ENCODE data around the gene PLSCR4. TPM values are rescaled to one million over a fixed set of nuclear protein-coding genes. Genes with fewer than 3 reads are reported as not detected.

PLSCR4 gene
- total RNA-seq, 1 donor from 2014 or later = 1.0 TPM

DNA sequence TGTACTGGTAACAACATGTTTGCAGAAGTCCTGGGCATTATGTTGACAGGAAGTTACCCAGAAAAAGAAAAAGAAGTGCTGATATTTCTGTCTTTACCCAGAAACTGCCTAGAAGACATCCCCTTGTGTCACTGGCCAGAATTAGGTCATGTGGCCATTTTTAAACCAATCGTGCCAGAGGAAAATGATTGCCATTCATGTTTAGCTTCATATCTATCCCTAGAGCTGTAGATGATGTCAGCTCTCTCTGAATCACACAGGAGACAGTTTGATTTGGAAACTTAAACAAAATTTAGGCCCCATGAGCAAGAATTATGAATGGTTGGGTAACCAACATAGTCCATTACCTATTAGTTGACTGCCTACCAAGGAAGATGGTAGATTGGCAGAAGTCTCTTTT is 81.0 kb downstream of the PLSCR4 start:
- Mint-ChIP-seq H3K27me3 (ENCODE audit: low read depth) (no peaks in the 10 kb centered on the region), H3K4me1 (peaks cover 15% of the 10 kb centered on the region), H3K27ac (ENCODE audit: unreplicated experiment) (no peak overlapping the region), H3K9me3 (peaks cover 6% of the 10 kb centered on the region), H3K36me3 (ENCODE audit: low read depth) (no peaks in the 10 kb centered on the region), H3K4me3 (no peak overlapping the region)
- DNase-seq (ENCODE audit: low read depth, low spot score) = no peak
- TF ChIP-seq, protein P1, sequence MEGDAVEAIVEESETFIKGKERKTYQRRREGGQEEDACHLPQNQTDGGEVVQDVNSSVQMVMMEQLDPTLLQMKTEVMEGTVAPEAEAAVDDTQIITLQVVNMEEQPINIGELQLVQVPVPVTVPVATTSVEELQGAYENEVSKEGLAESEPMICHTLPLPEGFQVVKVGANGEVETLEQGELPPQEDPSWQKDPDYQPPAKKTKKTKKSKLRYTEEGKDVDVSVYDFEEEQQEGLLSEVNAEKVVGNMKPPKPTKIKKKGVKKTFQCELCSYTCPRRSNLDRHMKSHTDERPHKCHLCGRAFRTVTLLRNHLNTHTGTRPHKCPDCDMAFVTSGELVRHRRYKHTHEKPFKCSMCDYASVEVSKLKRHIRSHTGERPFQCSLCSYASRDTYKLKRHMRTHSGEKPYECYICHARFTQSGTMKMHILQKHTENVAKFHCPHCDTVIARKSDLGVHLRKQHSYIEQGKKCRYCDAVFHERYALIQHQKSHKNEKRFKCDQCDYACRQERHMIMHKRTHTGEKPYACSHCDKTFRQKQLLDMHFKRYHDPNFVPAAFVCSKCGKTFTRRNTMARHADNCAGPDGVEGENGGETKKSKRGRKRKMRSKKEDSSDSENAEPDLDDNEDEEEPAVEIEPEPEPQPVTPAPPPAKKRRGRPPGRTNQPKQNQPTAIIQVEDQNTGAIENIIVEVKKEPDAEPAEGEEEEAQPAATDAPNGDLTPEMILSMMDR (conservative IDR thresholded peaks at IDR 0.05) = no peak

DNA sequence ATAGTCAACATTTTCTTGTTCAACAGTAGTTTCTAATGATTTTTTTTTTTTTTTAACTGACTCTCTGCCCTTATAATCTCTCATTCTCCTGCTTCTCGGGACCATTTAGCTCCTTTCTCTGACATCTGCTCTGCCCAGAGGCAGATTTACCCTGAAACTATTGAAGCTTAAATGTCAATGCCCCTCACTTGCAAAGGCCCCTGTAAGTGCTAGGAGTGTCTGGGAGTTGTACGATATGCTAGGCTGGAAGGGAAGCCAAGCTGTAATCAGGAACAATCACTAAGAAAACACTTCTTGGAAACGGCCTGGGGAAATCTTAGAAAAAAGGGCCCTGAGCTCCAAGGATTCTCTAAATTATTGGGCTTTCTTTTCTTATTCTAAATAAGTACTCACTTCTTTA is 84.1 kb downstream of the PLSCR4 start:
- H3K27me3 Mint-ChIP-seq (ENCODE audit: low read depth) = peaks cover 14% of the 10 kb centered on the region
- no peak overlapping the region for H3K4me3 Mint-ChIP-seq
- no peak for DNase-seq (ENCODE audit: low read depth, low spot score)
- H3K4me1 Mint-ChIP-seq = peaks cover 19% of the 10 kb centered on the region
- H3K27ac Mint-ChIP-seq (ENCODE audit: unreplicated experiment) = no peak overlapping the region
- peaks cover 5% of the 10 kb centered on the region for H3K9me3 Mint-ChIP-seq
- TF ChIP-seq, protein P1 (conservative IDR thresholded peaks at IDR 0.05) = no peak
- peaks cover 3% of the 10 kb centered on the region for H3K36me3 Mint-ChIP-seq (ENCODE audit: low read depth)

DNA sequence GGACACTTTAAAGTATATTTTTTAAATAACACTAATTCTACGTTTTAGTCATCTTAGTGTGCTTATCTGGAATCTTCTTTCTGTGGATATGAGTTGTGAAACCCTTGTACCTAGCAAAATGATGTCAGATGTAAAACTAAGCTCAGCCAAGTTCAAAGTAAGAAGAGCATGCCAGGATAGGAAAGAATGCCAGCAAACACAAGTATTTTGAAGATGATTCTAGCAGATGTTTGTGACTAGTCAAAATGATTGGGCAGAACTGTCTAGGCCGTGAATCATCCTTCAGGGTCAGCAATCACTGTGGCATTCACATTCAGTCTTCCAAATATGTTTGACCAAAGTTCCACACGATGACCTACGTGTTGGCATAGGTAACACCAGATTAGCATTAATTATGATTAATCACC is 84.5 kb downstream of the PLSCR4 start:
- Mint-ChIP-seq H3K27ac (ENCODE audit: unreplicated experiment) (no peak overlapping the region), H3K27me3 (ENCODE audit: low read depth) (peaks cover 19% of the 10 kb centered on the region), H3K4me1 (peaks cover 23% of the 10 kb centered on the region), H3K9me3 (peaks cover 5% of the 10 kb centered on the region), H3K4me3 (no peak overlapping the region), H3K36me3 (ENCODE audit: low read depth) (peaks cover 3% of the 10 kb centered on the region)
- no peak for DNase-seq (ENCODE audit: low read depth, low spot score)
- TF ChIP-seq, protein P1 (conservative IDR thresholded peaks at IDR 0.05) = no peak

DNA sequence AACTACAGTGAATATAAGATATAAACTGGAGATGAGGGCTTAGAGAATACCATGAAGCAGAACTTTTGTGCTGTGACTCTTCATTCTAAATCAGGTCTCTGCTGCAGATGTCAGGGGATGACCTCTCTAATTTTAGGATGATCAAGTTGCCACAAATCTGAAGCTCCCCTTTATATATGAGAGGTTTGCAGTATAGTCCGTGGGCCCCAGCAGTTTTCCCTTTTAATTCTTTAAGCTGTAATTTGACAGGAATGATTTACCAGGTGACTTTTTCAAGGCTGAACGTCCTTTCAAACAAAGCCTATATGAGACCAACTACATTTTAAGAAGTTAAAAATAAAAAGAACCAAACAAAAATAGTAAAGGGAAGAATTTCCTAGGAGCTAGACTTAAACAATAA is 85.0 kb downstream of the PLSCR4 start:
- peaks cover 21% of the 10 kb centered on the region for H3K27me3 Mint-ChIP-seq (ENCODE audit: low read depth)
- H3K27ac Mint-ChIP-seq (ENCODE audit: unreplicated experiment) = peak overlapping the region; percentile 4
- H3K4me1 Mint-ChIP-seq = peaks cover 24% of the 10 kb centered on the region
- peaks cover 3% of the 10 kb centered on the region for H3K36me3 Mint-ChIP-seq (ENCODE audit: low read depth)
- H3K4me3 Mint-ChIP-seq = no peak overlapping the region
- peaks cover 5% of the 10 kb centered on the region for H3K9me3 Mint-ChIP-seq
- DNase-seq (ENCODE audit: low read depth, low spot score) = no peak
- TF ChIP-seq, protein P1 (conservative IDR thresholded peaks at IDR 0.05) = no peak

DNA sequence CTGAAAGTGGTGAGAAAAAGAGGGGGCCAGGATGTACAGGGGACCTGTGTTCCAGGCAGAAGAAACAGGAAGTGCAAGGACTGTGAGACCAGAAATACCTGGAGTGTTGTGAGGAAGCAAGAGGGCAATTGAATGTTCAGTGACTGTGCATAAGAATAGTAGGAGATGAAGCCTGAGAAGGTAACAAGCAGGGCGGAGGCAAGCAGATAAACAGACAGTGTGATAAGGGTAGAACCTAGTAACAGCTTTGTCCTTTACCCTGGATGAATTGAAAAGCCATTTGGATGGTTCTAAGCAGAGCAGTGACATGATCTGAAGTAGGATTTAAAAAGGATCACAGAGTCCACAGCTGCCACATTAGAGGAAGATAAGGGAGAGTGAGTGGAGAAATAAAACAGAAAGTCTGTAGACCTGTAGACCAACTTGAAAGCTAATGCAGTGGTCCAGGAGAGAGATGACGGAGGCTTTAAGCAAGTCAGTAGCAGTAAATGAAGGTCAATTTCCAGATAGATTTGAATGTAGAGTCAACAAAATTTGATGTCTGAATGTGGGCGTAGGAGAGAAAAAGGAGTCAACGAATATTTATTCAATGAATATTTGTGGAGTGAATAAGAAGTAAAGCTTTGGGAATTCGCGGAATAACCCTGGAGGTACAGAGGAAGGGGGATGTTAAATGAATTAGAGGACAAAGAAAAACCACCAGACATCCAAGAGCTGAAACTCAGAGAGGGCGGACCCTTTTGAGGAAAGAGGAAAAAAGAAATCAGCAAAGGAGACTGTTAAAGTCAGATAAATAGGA is 85.7 kb downstream of the PLSCR4 start:
- no peak for DNase-seq (ENCODE audit: low read depth, low spot score)
- Mint-ChIP-seq H3K27me3 (ENCODE audit: low read depth) (peaks cover 21% of the 10 kb centered on the region), H3K4me3 (no peak overlapping the region), H3K4me1 (peaks cover 24% of the 10 kb centered on the region), H3K27ac (ENCODE audit: unreplicated experiment) (peak overlapping the region; percentile 4), H3K36me3 (ENCODE audit: low read depth) (peaks cover 3% of the 10 kb centered on the region), H3K9me3 (peaks cover 5% of the 10 kb centered on the region)
- TF ChIP-seq, protein P1 (conservative IDR thresholded peaks at IDR 0.05) = no peak

Measured in neural crest cell (in vitro differentiated cells).